Glutamatergic neuron (in vitro differentiated cells): Measurements from ENCODE around the gene ENPP1. TPM values are rescaled to one million over a fixed set of nuclear protein-coding genes. Genes with fewer than 3 reads are reported as not detected.
"Not testable (repeated sequence)": the region's sequence is repeated elsewhere in the genome, so short reads cannot be mapped to it uniquely, and the experiment has no call there.

ENCODE experiments used
- DNase-seq: peaks from one replicate; pipeline ENCODE4 v3.0.0; 2022
- H3K27ac Mint-ChIP-seq: one replicate; pipeline ENCODE4 v1.8.0; 2020; ENCODE audit warnings: mild to moderate bottlenecking, mixed read lengths, inconsistent platforms; ENCODE audit not compliant: unreplicated experiment
- H3K27me3 Mint-ChIP-seq: one replicate; pipeline ENCODE4 v1.8.0; 2020; ENCODE audit warnings: mild to moderate bottlenecking, moderate library complexity, mixed read lengths, inconsistent platforms; ENCODE audit not compliant: unreplicated experiment
- H3K36me3 Mint-ChIP-seq: one replicate; pipeline ENCODE4 v1.8.0; 2020; ENCODE audit warnings: mild to moderate bottlenecking, mixed read lengths, inconsistent platforms; ENCODE audit not compliant: unreplicated experiment
- H3K4me1 Mint-ChIP-seq: one replicate; pipeline ENCODE4 v1.8.0; 2020; ENCODE audit warnings: mild to moderate bottlenecking, low read depth, mixed read lengths, inconsistent platforms; ENCODE audit not compliant: unreplicated experiment
- H3K4me3 Mint-ChIP-seq: one replicate; pipeline ENCODE4 v1.8.0; 2020; ENCODE audit warnings: mild to moderate bottlenecking, mixed read lengths, inconsistent platforms; ENCODE audit not compliant: unreplicated experiment
- H3K9me3 Mint-ChIP-seq: one replicate; pipeline ENCODE4 v1.8.0; 2020; ENCODE audit warnings: mild to moderate bottlenecking, moderate library complexity, mixed read lengths, inconsistent platforms; ENCODE audit not compliant: unreplicated experiment
- CTCF ChIP-seq: fragments of 200-600 bp; sonication (generic); IDR thresholded peaks from one replicate; pipeline ENCODE4 v1.5.0; 2021; ENCODE audit not compliant: partially characterized antibody, unreplicated experiment
- total RNA-seq: library from RNA; stranded (reverse); fragmentation: NEBNext Ultra II Directional; extraction: Animal tissue kit (Norgen Biotek cat#: 25700); gene quantifications from one replicate; pipeline ENCODE4 v1.2.1, GENCODE V29; 2021; ENCODE audit not compliant: unreplicated experiment

Gene ENPP1
- total RNA-seq, 1 donor from 2014 or later: 2.4 TPM

- H3K9me3 Mint-ChIP-seq: no peaks in the 10 kb centered on the region
- H3K27me3 Mint-ChIP-seq: no peaks in the 10 kb centered on the region
- H3K27ac Mint-ChIP-seq: no peak overlapping the region
- H3K4me1 Mint-ChIP-seq: no peaks in the 10 kb centered on the region
- no peaks in the 10 kb centered on the region for H3K36me3 Mint-ChIP-seq
- TF ChIP-seq CTCF: peak; percentile 53
- no peak overlapping the region for H3K4me3 Mint-ChIP-seq
- no peak for DNase-seq
Observed at GRCh38 chr6:131910219-131910589, 102.4 kb downstream of the ENPP1 start.

- Mint-ChIP-seq H3K4me1 (no peaks in the 10 kb centered on the region), H3K36me3 (no peaks in the 10 kb centered on the region), H3K27ac (no peak overlapping the region), H3K4me3 (no peak overlapping the region), H3K27me3 (no peaks in the 10 kb centered on the region), H3K9me3 (no peaks in the 10 kb centered on the region)
- DNase-seq: no peak
- TF ChIP-seq CTCF: no peak
Observed at GRCh38 chr6:131910956-131911355, 103.1 kb downstream of the ENPP1 start.

GRCh38 chr6:131911951-131912350, 104.1 kb downstream of the ENPP1 start:
- TF ChIP-seq CTCF: no peak
- Mint-ChIP-seq H3K4me3 (no peak overlapping the region), H3K27ac (no peak overlapping the region), H3K4me1 (no peaks in the 10 kb centered on the region), H3K36me3 (no peaks in the 10 kb centered on the region), H3K9me3 (no peaks in the 10 kb centered on the region), H3K27me3 (no peaks in the 10 kb centered on the region)
- DNase-seq: no peak

GRCh38 chr6:131914234-131914633, 106.4 kb downstream of the ENPP1 start:
- Mint-ChIP-seq H3K27me3 (peaks cover 2% of the 10 kb centered on the region), H3K36me3 (no peaks in the 10 kb centered on the region), H3K27ac (no peak overlapping the region), H3K4me1 (peaks cover 14% of the 10 kb centered on the region), H3K4me3 (no peak overlapping the region), H3K9me3 (peaks cover 5% of the 10 kb centered on the region)
- no peak for TF ChIP-seq CTCF
- no peak for DNase-seq

GRCh38 chr6:131914967-131915751, 107.3 kb downstream of the ENPP1 start:
- Mint-ChIP-seq H3K36me3 (no peaks in the 10 kb centered on the region), H3K27ac (no peak overlapping the region), H3K4me1 (peaks cover 14% of the 10 kb centered on the region), H3K4me3 (no peak overlapping the region), H3K27me3 (peaks cover 2% of the 10 kb centered on the region), H3K9me3 (peaks cover 6% of the 10 kb centered on the region)
- peak; percentile 88 for TF ChIP-seq CTCF
- peak; percentile 55 for DNase-seq

GRCh38 chr6:131916091-131916796, 108.4 kb downstream of the ENPP1 start:
- not testable (repeated sequence) for H3K36me3 Mint-ChIP-seq, H3K27me3 Mint-ChIP-seq, H3K27ac Mint-ChIP-seq, DNase-seq, H3K4me3 Mint-ChIP-seq, H3K9me3 Mint-ChIP-seq
- H3K4me1 Mint-ChIP-seq: peaks cover 14% of the 10 kb centered on the region
